ENCODE measurements around the gene NUDT2.
"Not testable (repeated sequence)": the region's sequence is repeated elsewhere in the genome, so short reads cannot be mapped to it uniquely, and the experiment has no call there.

Gene NUDT2

DNA sequence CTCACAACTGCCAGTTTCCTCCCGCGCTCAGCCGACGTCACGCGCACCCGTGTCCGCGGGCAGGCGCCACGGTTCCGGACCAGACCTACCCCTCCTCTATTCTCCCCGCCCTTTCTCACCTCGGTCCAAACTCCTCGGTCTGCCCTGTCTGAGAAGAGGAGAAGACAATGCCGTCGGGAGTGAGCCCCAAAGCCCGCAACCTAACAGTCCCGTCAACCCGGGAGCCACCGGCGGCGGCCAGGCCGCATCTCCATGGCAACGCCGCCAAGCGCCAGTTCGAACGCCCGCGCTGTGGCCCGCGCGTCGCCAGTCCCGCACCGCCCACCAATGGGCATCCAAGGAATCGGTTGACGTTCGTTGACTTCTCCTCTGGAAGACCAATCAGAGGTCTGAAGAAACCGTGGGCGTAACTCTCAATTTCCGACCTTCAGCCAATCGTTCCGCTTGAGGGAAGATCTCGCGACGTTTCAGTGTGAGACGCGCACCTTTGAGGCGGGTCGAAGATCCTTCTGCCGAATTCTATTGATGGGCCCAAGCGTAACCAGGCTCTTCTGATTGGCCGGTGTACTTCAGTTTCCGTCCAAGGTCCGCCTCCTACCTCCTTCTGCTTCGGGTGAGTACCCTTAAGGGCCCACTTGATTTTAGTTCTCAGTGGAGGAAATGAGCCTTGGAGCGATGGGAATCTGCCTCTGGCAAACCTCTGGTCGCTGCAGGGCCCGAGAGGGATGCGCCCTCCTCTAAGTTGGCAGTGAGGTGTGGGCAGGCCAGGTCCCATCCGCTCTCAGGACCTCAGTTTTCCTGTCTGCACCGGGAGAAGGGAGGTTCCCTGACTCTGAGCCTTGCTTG is at the start of gene NUDT2, which contains the start of gene KIF24:
NUDT2 (plus strand) TSS at position 583 of the 846 bp plus-strand sequence. CDS start 9,471 bp downstream, outside the sequence.
KIF24 (minus strand) TSS at position 282 of the 846 bp plus-strand sequence. CDS start 17,922 bp downstream, outside the sequence.
- DNase-seq, result peak; percentile 95

DNA sequence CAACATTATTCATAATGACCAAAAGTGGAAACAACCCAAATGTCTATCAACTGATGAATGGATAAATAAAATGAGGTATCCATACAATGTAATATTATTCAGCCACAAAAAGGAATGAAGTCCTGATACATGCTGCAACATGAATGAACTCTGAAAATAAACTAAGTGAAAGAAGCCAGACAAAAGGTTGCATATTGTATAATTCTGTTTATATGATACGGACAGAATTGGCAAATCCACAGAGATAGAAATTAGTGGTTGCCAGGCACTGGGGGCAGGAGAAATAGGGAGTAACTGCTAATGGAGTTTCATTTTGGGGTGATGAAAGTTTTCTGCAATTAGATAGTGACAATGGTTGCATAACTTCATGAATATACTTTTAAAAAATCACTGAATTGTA is 47.3 kb upstream of the NUDT2 start:
- DNase-seq, result no peak

DNA sequence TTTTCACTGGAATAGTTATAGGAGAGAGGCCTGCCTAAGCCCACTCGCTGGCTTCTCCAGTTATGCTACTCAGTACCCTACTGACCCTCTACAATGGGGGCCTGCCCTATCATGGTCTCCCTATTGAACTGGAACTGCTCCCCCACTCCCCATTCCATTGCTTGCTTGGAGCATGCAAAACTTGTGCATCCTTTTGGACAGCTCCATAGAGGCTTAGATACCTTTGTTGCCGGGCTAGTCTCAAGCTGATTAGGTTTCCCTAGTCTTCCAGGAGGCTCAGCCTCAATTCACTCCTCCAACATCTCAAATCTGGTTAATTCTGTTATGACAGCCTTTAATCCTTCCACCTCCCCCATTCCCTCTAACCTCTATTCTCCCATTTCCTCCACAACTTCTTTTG is 40.2 kb upstream of the NUDT2 start:
- DNase-seq, result no peak

DNA sequence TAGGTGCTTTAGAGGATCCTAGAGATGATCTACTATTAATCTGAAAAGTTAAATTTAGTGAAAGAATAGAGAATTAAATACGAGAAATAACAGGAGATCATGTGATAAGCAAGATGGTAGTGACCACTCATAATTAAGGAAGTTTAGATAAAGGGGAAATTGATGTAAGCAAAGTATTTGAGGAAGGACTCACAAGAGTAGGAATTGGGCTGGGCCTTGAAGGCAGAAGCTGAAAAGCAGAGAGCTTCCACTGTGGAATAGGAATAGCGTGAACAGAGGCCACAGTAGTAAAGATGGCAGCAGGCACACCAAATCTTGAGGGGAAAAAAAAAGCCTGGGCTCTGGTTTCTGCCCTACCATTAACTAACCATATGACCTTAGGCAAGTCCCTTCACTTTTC is 38.3 kb upstream of the NUDT2 start:
- no peak for DNase-seq

DNA sequence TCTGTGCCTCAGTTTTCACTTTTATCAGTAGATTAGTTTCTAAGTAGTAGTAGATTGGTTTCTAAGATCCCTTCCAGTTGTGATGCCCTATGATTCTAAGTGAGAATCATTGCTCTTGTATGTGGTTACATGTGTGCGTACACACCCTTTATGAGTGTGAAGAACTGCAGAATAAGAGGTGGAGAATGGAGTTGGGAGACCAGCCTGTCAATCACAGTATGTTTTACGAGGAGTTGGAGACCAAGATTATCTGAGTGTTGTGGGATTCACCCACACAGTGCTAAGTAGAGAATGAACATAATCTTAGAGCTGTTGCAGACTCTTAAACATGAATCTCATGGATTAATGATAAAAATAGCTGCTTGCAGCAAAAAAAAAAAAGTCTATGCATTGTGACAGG is 37.9 kb upstream of the NUDT2 start:
- no peak for DNase-seq

DNA sequence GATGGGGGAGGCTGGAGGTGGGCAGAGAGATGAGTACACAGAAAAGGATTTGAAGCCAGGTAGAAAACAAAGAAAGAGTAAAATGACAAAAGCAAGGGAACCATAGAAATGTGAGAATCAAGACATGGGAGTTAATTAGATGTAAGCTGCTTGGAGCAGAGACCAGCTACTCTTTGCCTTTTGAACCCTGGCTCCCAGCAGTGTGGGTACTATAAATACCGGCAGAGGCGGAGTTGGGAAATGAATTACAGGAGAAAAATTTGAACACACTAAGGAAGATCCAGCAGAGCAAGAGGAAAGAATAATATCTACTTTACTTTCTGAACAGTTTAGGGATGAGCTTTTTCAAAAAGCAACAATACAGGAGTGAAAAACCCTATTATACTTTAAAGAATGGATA is 36.8 kb upstream of the NUDT2 start:
- no peak for DNase-seq

DNA sequence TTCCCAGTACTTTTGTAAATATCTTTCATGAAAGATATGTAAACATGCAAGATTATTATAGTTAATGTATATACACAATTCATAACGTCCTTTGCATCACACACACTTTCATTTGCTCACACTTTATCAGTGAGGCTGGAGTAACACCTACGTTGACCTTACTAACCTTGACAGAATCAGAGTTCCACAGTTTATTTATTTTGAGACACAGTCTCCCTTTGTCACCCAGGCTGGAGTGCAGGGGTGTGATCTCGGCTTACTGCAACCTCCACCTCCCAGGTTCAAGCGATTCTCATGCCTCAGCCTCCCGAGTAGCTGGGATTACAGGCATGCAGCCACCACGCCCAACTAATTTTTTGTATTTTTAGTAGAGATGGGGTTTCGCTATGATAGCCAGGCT is 28.3 kb upstream of the NUDT2 start:
- DNase-seq, result not testable (repeated sequence)

DNA sequence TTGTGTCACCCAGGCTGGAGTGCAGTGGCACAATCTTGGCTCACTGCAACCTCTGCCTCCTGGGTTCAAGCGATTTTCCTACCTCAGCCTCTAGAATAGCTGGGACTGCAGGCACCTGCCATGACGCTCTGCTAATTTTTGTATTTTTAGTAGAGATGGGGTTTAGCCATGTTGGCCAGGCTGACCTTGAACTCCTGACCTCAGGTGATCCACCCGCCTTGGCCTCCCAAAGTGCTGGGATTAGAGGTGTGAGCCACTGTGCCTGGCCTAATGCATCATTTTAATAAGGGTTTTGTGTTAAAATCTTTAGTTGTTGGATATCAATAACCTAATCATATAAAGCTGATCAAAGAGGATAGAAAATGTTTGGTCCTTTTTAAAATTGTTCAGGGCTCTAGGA is 21.1 kb upstream of the NUDT2 start:
- DNase-seq, result not testable (repeated sequence)

DNA sequence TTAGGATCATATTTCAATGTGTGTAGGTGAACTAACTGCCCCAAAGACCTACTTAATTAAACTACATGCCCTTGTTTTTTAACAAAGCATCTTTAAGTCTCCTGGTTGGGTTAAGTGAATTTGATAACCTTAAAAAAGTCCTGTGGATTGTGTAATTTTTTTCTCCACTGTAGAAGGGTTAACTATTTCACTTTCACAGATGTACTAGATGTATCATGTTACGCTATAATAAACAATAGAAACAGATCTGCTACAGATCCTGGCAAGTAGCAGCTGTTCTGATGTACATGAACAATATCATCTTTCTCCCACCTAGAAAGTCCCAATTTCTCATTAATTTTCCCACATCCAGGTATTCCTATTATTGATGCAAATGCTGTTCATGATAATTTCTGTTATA is 19.2 kb upstream of the NUDT2 start:
- no peak for DNase-seq

DNA sequence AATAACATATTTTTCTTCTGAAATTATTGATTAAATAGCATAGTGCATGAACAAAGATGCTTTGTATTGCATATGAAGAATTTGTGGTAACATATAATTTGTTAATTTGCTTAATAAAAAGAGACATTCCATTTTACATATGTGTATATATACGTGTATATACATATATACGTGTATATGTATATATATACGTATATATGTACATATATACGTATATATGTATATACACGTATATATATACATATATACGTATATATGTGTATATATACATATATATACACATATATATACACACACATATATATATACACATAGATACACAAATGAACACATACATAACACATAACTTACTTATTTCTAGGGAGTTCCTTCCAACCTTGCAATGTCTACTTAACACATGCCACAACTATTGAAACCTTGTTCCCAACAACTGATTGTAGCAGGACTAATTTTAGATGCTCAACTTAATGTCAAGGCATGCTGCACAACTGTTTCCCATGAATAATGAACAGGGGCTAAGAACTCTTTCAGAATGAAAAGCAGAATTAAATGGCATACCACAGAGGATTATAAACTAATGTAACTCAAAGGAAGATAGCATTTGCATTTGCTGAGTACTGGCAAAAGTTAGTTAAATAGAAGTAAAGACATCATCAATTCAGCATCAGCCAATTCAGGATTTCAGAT is 17.7 kb upstream of the NUDT2 start:
- no peak for DNase-seq

DNA sequence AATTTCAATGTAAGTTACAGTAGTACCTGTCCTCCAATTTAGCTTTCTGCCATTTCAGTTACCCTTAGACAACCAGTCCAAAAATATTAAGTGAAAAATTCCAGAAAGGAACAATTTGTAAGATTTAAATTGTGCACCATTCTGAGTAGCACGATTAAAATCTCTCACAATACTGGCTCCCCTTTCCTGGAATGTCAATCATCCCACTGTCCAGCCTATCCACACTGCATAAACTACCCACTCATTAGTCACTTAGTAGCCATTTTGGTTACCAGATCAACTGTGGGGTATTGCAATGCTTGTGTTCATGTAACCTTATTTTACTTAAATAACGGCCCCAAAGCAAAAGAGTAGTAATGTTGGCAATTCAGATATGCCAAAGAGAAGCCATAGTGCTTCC is 11.9 kb upstream of the NUDT2 start:
- DNase-seq, result no peak

DNA sequence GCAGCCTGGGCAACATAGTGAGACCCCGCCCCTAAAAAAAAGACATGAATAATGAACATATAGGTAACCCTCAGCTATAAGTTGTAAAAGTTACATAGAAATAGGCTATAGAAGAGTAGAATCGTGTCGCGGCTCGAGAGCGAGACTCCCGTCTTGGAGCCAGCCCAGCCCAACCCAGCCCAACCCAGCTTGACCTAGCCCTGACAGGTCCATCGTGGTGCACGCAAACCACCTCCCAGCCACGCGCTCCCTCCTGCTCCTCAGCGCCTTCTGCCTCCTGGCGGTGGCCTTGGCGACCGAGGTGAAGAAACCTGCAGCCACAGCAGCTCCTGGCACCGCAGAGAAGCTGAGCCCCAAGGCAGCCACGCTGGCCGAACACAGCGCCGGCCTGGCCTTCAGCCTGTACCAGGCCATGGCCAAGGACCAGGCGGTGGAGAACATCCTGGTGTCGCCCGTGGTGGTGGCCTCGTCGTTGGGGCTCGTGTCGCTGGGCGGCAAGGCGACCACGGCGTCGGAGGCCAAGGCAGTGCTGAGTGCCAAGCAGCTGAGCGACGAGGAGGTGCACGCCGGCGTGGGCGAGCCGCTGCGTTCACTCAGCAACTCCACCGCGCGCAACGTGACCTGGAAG is 11.1 kb upstream of the NUDT2 start:
- DNase-seq, result no peak

DNA sequence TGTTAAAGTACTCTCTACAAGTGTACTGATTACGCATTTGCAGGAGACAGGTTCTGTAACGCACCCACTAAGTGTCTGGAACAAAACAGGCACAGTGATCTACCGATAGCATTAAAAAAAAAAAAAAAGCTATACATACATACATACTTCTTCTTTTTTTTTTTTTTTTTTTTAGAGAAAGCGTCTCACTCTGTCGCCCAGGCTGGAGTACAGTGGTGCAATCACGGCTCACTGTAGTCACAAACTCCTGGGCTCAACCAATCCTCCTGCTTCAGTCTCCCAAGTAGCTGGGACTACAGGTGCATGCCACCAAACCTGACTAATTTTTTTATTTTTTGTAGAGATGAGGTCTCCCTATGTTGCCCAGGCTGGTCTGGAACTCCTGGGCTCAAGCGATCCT is 7.9 kb upstream of the NUDT2 start:
- DNase-seq, result no peak

DNA sequence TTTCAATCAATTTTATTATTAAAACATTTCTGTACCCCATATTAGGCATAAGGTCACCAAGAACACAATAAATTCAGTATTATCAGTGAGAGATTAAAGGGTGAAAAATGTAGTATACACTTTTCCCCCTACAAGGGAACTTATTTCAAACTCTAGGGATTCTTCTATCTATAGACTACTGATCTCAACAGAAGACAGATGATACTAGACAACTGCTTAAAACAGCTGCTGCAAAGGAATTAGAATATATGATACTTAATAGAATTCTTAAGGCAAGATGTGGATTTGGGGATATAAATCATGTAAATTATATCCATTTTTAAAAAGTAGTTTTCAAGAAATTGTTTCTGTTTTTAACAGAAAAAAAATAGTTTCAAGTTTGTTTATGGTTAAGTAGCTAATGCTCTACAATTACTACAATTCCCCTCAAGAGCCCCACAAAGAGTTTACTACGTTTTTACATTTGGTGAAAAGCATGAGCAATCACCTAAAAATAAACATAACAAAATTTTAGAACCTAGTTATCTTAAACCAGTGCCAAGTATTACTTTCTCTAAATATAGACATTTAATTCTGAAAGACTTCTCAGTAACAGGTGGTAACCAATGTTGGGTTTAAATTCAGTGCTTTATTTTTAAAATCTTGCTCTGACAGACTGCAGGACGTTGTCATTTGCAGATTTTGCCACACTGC is 6.3 kb upstream of the NUDT2 start:
- no peak for DNase-seq

DNA sequence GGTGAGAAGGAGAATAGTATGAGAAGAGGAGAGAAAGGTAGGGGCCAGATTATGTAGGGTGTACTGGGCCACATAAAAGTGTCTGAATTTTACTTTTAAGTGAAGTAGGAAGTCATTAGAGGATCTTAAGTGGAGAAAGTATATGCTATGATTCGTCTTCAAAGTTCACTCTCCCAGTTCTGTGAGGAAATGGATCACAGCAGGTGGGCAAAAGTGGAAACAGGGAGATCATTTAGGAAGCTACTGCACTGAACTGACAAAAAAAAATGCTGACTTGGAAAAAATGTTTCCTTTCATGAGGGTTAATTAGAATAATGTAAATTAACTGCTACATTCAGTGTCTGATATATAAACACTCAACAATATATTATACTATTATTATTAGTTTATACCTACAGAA is 2.7 kb upstream of the NUDT2 start:
- DNase-seq, result no peak

DNA sequence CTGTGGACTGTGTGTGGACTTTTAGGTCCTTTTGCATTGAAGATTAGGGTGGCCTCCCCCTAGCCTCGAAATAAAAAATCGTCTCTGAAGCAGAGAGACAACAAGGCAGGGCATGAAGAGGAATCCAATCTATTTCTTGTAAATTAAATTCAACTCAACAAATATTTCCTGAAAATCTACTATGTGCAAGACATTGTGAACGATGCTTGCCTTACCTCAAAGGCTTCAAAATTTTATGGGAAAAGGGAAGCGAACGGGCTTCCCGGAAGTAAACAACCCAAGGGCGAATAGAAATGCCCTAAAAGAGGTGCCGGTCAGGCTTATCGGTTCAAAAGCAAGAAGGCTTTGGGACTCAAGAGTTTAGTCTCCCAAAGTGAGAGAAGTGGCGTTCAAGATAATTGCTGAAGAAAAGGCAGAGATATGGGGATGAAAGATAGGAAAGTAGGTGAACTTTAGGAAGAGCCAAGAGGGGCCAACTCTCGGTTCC is 826 bp upstream of the NUDT2 start:
- no peak for DNase-seq

DNA sequence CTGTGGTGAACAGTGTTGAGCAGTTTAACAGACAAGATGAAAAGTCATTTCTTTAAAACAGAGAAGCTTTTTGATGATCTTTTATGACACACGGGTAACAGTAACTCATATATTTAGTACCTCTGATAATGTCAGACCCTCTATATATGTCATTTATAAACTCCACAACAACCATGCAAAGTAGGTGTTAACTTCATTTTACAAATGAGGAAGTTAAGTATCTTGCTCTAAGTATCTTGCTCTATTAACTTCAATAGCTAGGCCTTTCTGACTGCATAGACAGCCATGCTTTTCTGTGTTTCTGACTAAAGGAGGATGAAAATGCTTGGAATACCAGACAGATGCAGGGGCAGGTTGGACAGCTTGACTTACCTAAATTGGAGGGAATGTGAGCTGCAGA is 1.8 kb downstream of the NUDT2 start:
- DNase-seq, result no peak

DNA sequence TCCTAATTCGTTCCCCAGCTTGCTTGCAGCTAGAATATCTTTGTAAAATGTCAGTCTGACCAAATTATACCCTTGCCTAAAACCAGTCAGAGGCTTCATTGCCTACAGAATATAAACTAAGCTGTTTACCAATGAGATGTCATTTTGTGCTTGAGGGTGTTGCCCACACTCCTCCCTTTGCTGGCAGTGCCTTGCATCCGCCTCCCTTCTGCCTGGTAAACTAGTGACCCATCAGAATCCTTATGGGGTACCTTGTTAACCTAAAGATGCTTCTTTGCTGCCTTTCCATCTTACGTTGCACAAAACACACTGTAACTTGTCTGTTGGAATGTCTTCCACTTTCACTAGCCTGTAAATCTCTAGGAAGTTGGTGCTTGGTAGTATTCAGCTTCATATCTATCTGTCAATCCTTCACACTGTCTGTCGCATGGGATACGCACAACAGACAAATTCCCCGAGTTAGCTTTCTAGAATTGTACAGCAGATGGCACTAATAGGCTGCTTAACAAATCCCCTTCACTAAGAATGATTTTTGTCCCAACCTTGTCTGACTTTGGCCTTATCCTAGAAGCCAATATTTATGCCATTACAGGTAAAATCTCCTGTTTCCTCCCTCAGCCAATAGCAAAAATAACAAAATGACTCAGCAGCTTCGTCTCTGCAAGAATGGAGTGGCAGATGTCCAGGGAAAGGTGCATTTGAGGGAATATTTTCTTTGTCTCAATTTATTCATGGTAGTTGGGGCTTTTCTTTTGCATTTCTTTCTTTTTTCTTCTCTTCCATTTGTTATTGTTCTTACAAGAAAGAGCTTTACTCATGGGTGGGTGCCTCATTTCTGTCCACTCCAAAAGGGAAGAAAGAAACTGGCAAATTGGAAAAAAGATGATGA is 3.0 kb downstream of the NUDT2 start:
- DNase-seq, result no peak

DNA sequence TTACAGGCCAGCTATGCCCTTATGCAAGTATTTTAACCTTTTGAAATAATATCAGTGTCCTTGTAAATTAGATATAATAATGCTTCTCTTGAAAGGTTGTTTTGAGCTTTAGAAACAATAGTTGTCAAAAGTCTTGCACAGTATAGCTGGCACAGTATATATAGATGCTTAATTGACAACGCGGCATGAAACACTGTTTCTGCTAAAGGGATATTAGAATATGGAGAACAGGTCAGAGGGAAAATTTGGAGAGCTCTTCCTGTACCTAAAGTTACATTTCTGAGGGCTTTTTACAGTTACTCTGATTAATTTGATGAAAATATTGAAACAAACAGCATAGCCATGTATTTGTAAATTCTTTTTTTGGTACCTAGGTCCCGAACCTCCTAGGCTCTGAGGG is 4.5 kb downstream of the NUDT2 start:
- no peak for DNase-seq

DNA sequence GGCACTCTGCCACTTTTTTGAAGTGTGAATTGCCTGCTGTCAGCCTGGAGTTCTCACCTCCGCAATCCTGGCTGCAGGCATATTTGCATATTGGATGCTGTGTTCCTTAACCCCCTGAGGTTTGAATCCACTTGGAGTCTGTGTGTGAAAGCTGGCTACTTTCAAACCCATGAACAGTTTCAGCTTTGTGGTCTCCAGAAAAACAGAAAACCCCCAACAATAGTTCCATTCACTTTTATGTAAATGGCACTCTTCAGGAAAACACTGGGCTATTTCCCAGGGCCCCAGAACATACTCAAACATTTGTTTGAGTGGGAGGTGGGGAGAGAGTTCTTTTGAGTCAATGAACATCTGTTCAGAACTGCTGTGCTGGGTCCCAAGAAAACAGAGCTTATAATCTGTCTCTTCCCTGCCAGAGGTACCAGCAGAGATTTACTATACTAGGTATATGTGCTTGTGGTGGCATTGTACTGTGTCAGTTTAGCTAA is 5.0 kb downstream of the NUDT2 start:
- no peak for DNase-seq

DNA sequence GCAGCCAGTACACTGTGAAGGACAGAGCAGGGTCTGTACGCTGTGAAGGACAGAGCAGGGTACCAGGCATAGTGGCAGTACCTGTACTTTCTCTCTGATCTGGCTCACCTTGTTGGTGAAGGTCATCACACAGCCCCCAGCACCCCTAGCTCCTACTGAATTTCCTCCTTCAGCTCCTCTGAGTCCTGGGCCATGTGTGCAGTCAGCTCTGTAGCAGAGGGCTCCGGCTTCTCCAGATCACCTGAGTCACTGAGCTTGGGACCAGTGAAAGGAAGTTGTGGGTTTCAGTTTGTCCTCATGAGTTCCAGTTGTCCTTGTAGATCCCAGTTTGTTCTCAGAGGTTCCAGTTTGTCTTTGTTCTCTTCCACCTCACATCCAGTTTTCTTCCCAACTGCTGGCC is 5.5 kb downstream of the NUDT2 start:
- DNase-seq, result no peak

DNA sequence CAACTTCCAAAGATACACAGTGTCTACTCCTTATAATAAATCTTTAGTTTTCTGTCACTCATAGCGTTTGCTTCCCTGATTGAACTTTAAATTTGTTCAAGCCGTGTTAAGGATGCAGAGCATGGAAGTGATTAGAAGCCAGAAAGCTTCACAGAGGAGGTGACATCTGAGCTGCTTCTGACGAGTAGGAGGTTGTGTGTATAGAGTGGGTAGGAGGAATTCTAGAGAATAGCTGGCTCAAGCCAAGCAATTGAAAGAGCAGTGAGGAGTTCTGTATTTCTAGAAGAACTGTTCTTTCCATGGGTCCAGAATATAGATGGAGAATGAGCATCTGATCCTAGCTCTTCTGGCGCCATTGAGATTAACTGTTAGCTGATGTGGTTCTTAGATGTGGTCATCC is 6.0 kb downstream of the NUDT2 start:
- DNase-seq, result no peak
